Activated T-cell treated with anti-CD3 and anti-CD28 coated beads, Interleukin-2, amount 50 U/mL, for 4 hours (primary cell): Measurements from ENCODE around the gene ECEL1. TPM values are rescaled to one million over a fixed set of nuclear protein-coding genes. Genes with fewer than 3 reads are reported as not detected.
"Not testable (repeated sequence)": the region's sequence is repeated elsewhere in the genome, so short reads cannot be mapped to it uniquely, and the experiment has no call there.

ENCODE experiments used
- ATAC-seq, 2 donors: fragments of 200-7000 bp; cut with Tn5 transposase; one replicate each; pipeline ENCODE4 v1.10.0; 2021
- DNase-seq: peaks from one replicate; pipeline ENCODE4 v3.0.0-alpha.2; 2020
- H3K27me3 Mint-ChIP-seq: one replicate; pipeline ENCODE4 v1.8.0; 2021; ENCODE audit warnings: low read depth, mixed read lengths
- H3K36me3 Mint-ChIP-seq: one replicate; pipeline ENCODE4 v1.8.0; 2022; ENCODE audit warnings: mixed read lengths; ENCODE audit not compliant: insufficient read depth
- H3K4me1 Mint-ChIP-seq: one replicate; pipeline ENCODE4 v1.8.0; 2021; ENCODE audit warnings: low read depth, mixed read lengths
- H3K4me3 Mint-ChIP-seq: one replicate; pipeline ENCODE4 v1.8.0; 2021; ENCODE audit warnings: mild to moderate bottlenecking, moderate library complexity, mixed read lengths
- H3K9me3 Mint-ChIP-seq: one replicate; pipeline ENCODE4 v1.8.0; 2021; ENCODE audit warnings: mixed read lengths
- total RNA-seq, 3 donors: library from RNA; stranded (reverse); gene quantifications; one replicate each; pipeline ENCODE4 v1.2.1, GENCODE V29; 2021

ECEL1 gene
- total RNA-seq, 3 donors from 2014 or later, result 0.16 to 0.20 (median 0.19) TPM

- not testable (repeated sequence) for DNase-seq, H3K36me3 Mint-ChIP-seq, H3K4me1 Mint-ChIP-seq, ATAC-seq, H3K4me3 Mint-ChIP-seq, H3K9me3 Mint-ChIP-seq, H3K27me3 Mint-ChIP-seq
Measured at GRCh38 chr2:232443669-232444408, 43.8 kb downstream of the ECEL1 start.

- DNase-seq, H3K9me3 Mint-ChIP-seq, H3K4me1 Mint-ChIP-seq, H3K36me3 Mint-ChIP-seq, H3K27me3 Mint-ChIP-seq, H3K4me3 Mint-ChIP-seq, ATAC-seq: not testable (repeated sequence)
Measured at GRCh38 chr2:232443047-232443446, 44.6 kb downstream of the ECEL1 start.

- H3K27me3 Mint-ChIP-seq, ATAC-seq: not testable (repeated sequence)
Measured at GRCh38 chr2:232442431-232442830, 45.2 kb downstream of the ECEL1 start.

GRCh38 chr2:232441922-232442321 lies 45.7 kb downstream of the ECEL1 start:
- not testable (repeated sequence) for H3K4me1 Mint-ChIP-seq, H3K9me3 Mint-ChIP-seq, H3K27me3 Mint-ChIP-seq, ATAC-seq, DNase-seq, H3K36me3 Mint-ChIP-seq, H3K4me3 Mint-ChIP-seq

More at GRCh38 chr2:232442431-232442830, 45.2 kb downstream of the ECEL1 start:
- not testable (repeated sequence) for H3K4me3 Mint-ChIP-seq, H3K9me3 Mint-ChIP-seq, DNase-seq, H3K4me1 Mint-ChIP-seq, H3K36me3 Mint-ChIP-seq

- ATAC-seq (no peak), DNase-seq (no peak)
- H3K4me3 Mint-ChIP-seq, result no peak overlapping the region
- no peaks in the 10 kb centered on the region for H3K9me3 Mint-ChIP-seq
- H3K4me1 Mint-ChIP-seq, result no peaks in the 10 kb centered on the region
- H3K36me3 Mint-ChIP-seq, result no peaks in the 10 kb centered on the region
- H3K27me3 Mint-ChIP-seq, result peaks cover 4% of the 10 kb centered on the region
Measured at GRCh38 chr2:232441147-232441651, 46.4 kb downstream of the ECEL1 start.

- not testable (repeated sequence) for H3K36me3 Mint-ChIP-seq, H3K9me3 Mint-ChIP-seq, H3K4me1 Mint-ChIP-seq, H3K4me3 Mint-ChIP-seq, H3K27me3 Mint-ChIP-seq
- peak; percentile 79 to 84 for ATAC-seq
- DNase-seq, result peak; percentile 88
Measured at GRCh38 chr2:232440220-232441018, 47.2 kb downstream of the ECEL1 start.

- peaks cover 4% of the 10 kb centered on the region for H3K27me3 Mint-ChIP-seq
- H3K4me1 Mint-ChIP-seq, result no peaks in the 10 kb centered on the region
- H3K9me3 Mint-ChIP-seq, result no peaks in the 10 kb centered on the region
- no peaks in the 10 kb centered on the region for H3K36me3 Mint-ChIP-seq
- H3K4me3 Mint-ChIP-seq, result no peak overlapping the region
- DNase-seq, result no peak
- peak in 1 of 2 donors; percentile 4 for ATAC-seq
Measured at GRCh38 chr2:232439758-232440135, 47.9 kb downstream of the ECEL1 start.

- ATAC-seq (peak; percentile 41 to 50), DNase-seq (peak; percentile 46)
- Mint-ChIP-seq H3K4me3 (no peak overlapping the region), H3K36me3 (no peaks in the 10 kb centered on the region), H3K27me3 (no peaks in the 10 kb centered on the region), H3K9me3 (no peaks in the 10 kb centered on the region), H3K4me1 (no peaks in the 10 kb centered on the region)
Measured at GRCh38 chr2:232438951-232439757, 48.5 kb downstream of the ECEL1 start.

- Mint-ChIP-seq H3K4me1 (no peaks in the 10 kb centered on the region), H3K9me3 (no peaks in the 10 kb centered on the region), H3K36me3 (no peaks in the 10 kb centered on the region), H3K4me3 (no peak overlapping the region), H3K27me3 (no peaks in the 10 kb centered on the region)
- ATAC-seq (no peak), DNase-seq (no peak)
Measured at GRCh38 chr2:232438091-232438490, 49.5 kb downstream of the ECEL1 start.

- no peak for ATAC-seq
- Mint-ChIP-seq H3K27me3 (no peaks in the 10 kb centered on the region), H3K9me3 (no peaks in the 10 kb centered on the region), H3K4me3 (no peak overlapping the region), H3K36me3 (no peaks in the 10 kb centered on the region), H3K4me1 (no peaks in the 10 kb centered on the region)
- no peak for DNase-seq
Measured at GRCh38 chr2:232437195-232437571, 50.5 kb downstream of the ECEL1 start.

- Mint-ChIP-seq H3K27me3 (no peaks in the 10 kb centered on the region), H3K4me3 (no peak overlapping the region), H3K36me3 (no peaks in the 10 kb centered on the region), H3K4me1 (no peaks in the 10 kb centered on the region), H3K9me3 (no peaks in the 10 kb centered on the region)
- DNase-seq, result no peak
- no peak for ATAC-seq
Measured at GRCh38 chr2:232436381-232437194, 51.0 kb downstream of the ECEL1 start.

GRCh38 chr2:232435805-232436204 lies 51.8 kb downstream of the ECEL1 start:
- Mint-ChIP-seq H3K27me3 (no peaks in the 10 kb centered on the region), H3K4me1 (no peaks in the 10 kb centered on the region), H3K36me3 (no peaks in the 10 kb centered on the region), H3K4me3 (no peak overlapping the region), H3K9me3 (no peaks in the 10 kb centered on the region)
- DNase-seq (no peak), ATAC-seq (no peak)

- H3K9me3 Mint-ChIP-seq, result no peaks in the 10 kb centered on the region
- no peaks in the 10 kb centered on the region for H3K4me1 Mint-ChIP-seq
- no peak overlapping the region for H3K4me3 Mint-ChIP-seq
- ATAC-seq (no peak), DNase-seq (no peak)
- no peaks in the 10 kb centered on the region for H3K36me3 Mint-ChIP-seq
- no peaks in the 10 kb centered on the region for H3K27me3 Mint-ChIP-seq
Measured at GRCh38 chr2:232435375-232435648, 52.3 kb downstream of the ECEL1 start.
